Measurements from ENCODE around the gene UBD.

UBD gene

GRCh38 chr6:29521006-29521680 lies 38.4 kb downstream of the UBD start:
- H3K4me3 ChIP-seq (ENCODE audit: low read depth, low read length): no peak overlapping the region
- TF ChIP-seq CTCF (IDR thresholded peaks at IDR 0.05; ENCODE audit: low read depth, low read length): no peak

GRCh38 chr6:29520232-29520631 lies 39.3 kb downstream of the UBD start:
- H3K4me3 ChIP-seq (ENCODE audit: low read depth, low read length): no peak overlapping the region
- TF ChIP-seq CTCF (IDR thresholded peaks at IDR 0.05; ENCODE audit: low read depth, low read length): no peak

GRCh38 chr6:29519291-29520010 lies 40.1 kb downstream of the UBD start:
- H3K4me3 ChIP-seq (ENCODE audit: low read depth, low read length): no peak overlapping the region
- TF ChIP-seq CTCF (IDR thresholded peaks at IDR 0.05; ENCODE audit: low read depth, low read length): no peak

- TF ChIP-seq CTCF (IDR thresholded peaks at IDR 0.05; ENCODE audit: low read depth, low read length): no peak
- no peak overlapping the region for H3K4me3 ChIP-seq (ENCODE audit: low read depth, low read length)
Observed at GRCh38 chr6:29517728-29518440, 41.6 kb downstream of the UBD start.

- no peak for TF ChIP-seq CTCF (IDR thresholded peaks at IDR 0.05; ENCODE audit: low read depth, low read length)
- H3K4me3 ChIP-seq (ENCODE audit: low read depth, low read length): no peak overlapping the region
Observed at GRCh38 chr6:29517245-29517644, 42.3 kb downstream of the UBD start.

GRCh38 chr6:29516108-29516507 lies 43.4 kb downstream of the UBD start:
- no peak overlapping the region for H3K4me3 ChIP-seq (ENCODE audit: low read depth, low read length)
- TF ChIP-seq CTCF (IDR thresholded peaks at IDR 0.05; ENCODE audit: low read depth, low read length): no peak

Measured in WI38 (cell line).